PC-9 (cell line): ENCODE measurements around the gene DOK5. TPM values are rescaled to one million over a fixed set of nuclear protein-coding genes. Genes with fewer than 3 reads are reported as not detected.

ENCODE experiments used
- BruUV-seq: library from RNA; stranded (reverse); fragments of 400-500 nt; replicated peaks from 2 replicates; lab custom pipeline; 2021; lab: Mats Ljungman, UMichigan
- CTCF ChIA-PET: fragments of 300-600 bp; sonication (Branson Sonifier 250); formaldehyde crosslinking; loops from one replicate; lab custom pipeline; 2022; ENCODE audit warnings: antibody characterized with exemption; lab: Charles Lee
- POLR2A ChIA-PET: fragments of 300-600 bp; sonication (Branson Sonifier 250); formaldehyde crosslinking; loops from one replicate; lab custom pipeline; 2022; ENCODE audit warnings: antibody characterized with exemption; ENCODE audit not compliant: unreplicated experiment; lab: Charles Lee
- DNase-seq, 2 experiments: peaks; one replicate each; pipeline versions ENCODE4 v3.0.0 to v3.0.0-alpha.2; 2015 to 2022; ENCODE audit warnings: mixed read lengths in 1 of 2
- H2AFZ ChIP-seq: fragments of 200-600 bp; sonication (generic); 2 replicates; pipeline ENCODE4 v1.8.1; 2017; ENCODE audit warnings: antibody characterized with exemption
- H3F3A ChIP-seq: fragments of 200-600 bp; sonication (generic); 2 replicates; pipeline ENCODE4 v1.8.1; 2017; ENCODE audit warnings: antibody characterized with exemption, mild to moderate bottlenecking, low read depth; ENCODE audit not compliant: insufficient read depth
- H3K27ac ChIP-seq: fragments of 200-600 bp; sonication (generic); 2 replicates; pipeline ENCODE4 v1.6.1; 2016; ENCODE audit warnings: mixed run types
- H3K27me3 ChIP-seq: fragments of 200-600 bp; sonication (generic); 2 replicates; pipeline ENCODE4 v1.6.1; 2016; ENCODE audit warnings: low read depth, mixed run types; ENCODE audit not compliant: insufficient read depth
- H3K36me3 ChIP-seq: fragments of 200-600 bp; sonication (generic); 2 replicates; pipeline ENCODE4 v1.6.1; 2016; ENCODE audit warnings: low read depth, mixed run types
- H3K4me1 ChIP-seq: fragments of 200-600 bp; sonication (generic); replicated peaks from 2 replicates; pipeline ENCODE4 v1.6.1; 2016; ENCODE audit warnings: mixed run types; ENCODE audit not compliant: insufficient read depth
- H3K4me2 ChIP-seq: fragments of 200-600 bp; sonication (generic); 2 replicates; pipeline ENCODE4 v1.6.1; 2017; ENCODE audit warnings: mixed run types
- H3K4me3 ChIP-seq: fragments of 200-600 bp; sonication (generic); 2 replicates; pipeline ENCODE4 v1.6.1; 2016; ENCODE audit warnings: mixed run types
- H3K79me2 ChIP-seq: fragments of 200-600 bp; sonication (generic); 2 replicates; pipeline ENCODE4 v1.6.1; 2017; ENCODE audit warnings: low read depth, mixed run types
- H3K9me2 ChIP-seq: fragments of 200-600 bp; sonication (generic); 2 replicates; pipeline ENCODE4 v1.8.1; 2017; ENCODE audit warnings: mild to moderate bottlenecking; ENCODE audit not compliant: insufficient read depth
- H3K9me3 ChIP-seq: fragments of 200-600 bp; sonication (generic); 2 replicates; pipeline ENCODE4 v1.8.1; 2016; ENCODE audit warnings: low read depth; ENCODE audit not compliant: insufficient read depth
- H4K20me1 ChIP-seq: fragments of 200-600 bp; sonication (generic); 2 replicates; pipeline ENCODE4 v1.8.1; 2017; ENCODE audit not compliant: insufficient read depth
- EZH2 ChIP-seq: fragments of 200-600 bp; sonication (generic); IDR thresholded peaks from 2 replicates; pipeline ENCODE4 v1.8.0; 2017; ENCODE audit warnings: antibody characterized with exemption, low read depth
- intact Hi-C: fragments of 100-400 bp; cut with micrococcal nuclease; formaldehyde crosslinking; loops from one replicate; pipeline ENCODE4 v1.10.0; 2022; ENCODE audit not compliant: unreplicated experiment
- total RNA-seq: library from RNA; stranded (reverse); gene quantifications from 2 replicates; pipeline ENCODE4 v1.2.3, GENCODE V29; 2021
- TF ChIP-seq, protein P1 (sequence below): fragments of 200-600 bp; sonication (generic); conservative IDR thresholded peaks from 2 replicates; pipeline ENCODE4 v1.6.1; 2017; ENCODE audit warnings: mixed run types, antibody characterized with exemption, mild to moderate bottlenecking, moderate library complexity

The DOK5 gene
- total RNA-seq, 1 experiment from 2014 or later: not detected

- no peak overlapping the region for H3K27ac ChIP-seq
- H3K4me2 ChIP-seq: no peak overlapping the region
- H3K4me1 ChIP-seq: no peaks in the 10 kb centered on the region
- no peaks in the 10 kb centered on the region for H3K36me3 ChIP-seq
- TF ChIP-seq, protein P1, sequence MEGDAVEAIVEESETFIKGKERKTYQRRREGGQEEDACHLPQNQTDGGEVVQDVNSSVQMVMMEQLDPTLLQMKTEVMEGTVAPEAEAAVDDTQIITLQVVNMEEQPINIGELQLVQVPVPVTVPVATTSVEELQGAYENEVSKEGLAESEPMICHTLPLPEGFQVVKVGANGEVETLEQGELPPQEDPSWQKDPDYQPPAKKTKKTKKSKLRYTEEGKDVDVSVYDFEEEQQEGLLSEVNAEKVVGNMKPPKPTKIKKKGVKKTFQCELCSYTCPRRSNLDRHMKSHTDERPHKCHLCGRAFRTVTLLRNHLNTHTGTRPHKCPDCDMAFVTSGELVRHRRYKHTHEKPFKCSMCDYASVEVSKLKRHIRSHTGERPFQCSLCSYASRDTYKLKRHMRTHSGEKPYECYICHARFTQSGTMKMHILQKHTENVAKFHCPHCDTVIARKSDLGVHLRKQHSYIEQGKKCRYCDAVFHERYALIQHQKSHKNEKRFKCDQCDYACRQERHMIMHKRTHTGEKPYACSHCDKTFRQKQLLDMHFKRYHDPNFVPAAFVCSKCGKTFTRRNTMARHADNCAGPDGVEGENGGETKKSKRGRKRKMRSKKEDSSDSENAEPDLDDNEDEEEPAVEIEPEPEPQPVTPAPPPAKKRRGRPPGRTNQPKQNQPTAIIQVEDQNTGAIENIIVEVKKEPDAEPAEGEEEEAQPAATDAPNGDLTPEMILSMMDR: no peak
- no peak for TF ChIP-seq EZH2
- CTCF ChIA-PET: no interaction called here
- POLR2A ChIA-PET: no interaction called here
- H3K9me2 ChIP-seq: no peaks in the 10 kb centered on the region
- DNase-seq: no peak
- no peaks in the 10 kb centered on the region for H3K79me2 ChIP-seq
- no peaks in the 10 kb centered on the region for H3K9me3 ChIP-seq
- H4K20me1 ChIP-seq: no peaks in the 10 kb centered on the region
- intact Hi-C loops: no loop called here
- peaks cover 44% of the 10 kb centered on the region for H3K27me3 ChIP-seq
- BruUV-seq: no TSS peak
- no peak overlapping the region for H2AFZ ChIP-seq
- H3F3A ChIP-seq: no peaks in the 10 kb centered on the region
- H3K4me3 ChIP-seq: no peak overlapping the region
Measured at GRCh38 chr20:54524849-54525248, 49.5 kb downstream of the DOK5 start.

DNA sequence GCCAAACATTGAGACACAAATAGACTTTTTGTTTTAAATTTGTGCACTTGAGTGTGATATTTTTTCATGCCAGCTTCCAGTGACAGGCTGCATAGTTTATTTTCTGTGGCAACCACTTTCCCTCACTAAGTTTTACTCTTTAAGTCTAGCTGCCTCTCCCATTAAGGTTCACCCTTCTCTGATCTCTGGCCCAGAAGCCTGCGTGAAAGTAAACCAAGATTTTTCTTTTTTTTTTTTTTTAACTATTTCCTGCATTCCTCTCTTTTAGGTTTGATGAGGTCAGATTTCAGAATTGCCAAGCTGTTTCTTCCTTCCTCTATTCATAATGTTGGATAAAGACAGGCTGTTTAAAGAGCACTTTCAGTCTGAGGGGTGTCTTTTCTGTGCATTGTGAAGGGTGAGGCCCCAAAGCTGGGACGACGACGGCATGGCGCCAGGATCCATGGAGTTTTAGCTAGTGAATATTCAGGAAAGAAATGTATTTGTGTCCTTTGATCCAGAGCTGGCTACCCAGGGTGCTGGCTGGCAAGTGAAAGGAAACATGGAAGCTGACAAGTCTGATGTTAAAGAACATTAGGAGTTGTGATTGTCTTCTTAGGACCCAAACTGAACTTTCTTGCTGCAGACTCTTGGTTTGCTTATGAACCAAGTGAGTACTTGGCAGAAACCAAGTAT lies 50.7 kb downstream of the DOK5 start:
- Histone ChIP-seq H3K4me3 (no peak overlapping the region), H3K79me2 (no peaks in the 10 kb centered on the region), H3F3A (no peaks in the 10 kb centered on the region), H3K36me3 (no peaks in the 10 kb centered on the region), H3K4me1 (no peaks in the 10 kb centered on the region), H3K9me2 (no peaks in the 10 kb centered on the region), H2AFZ (no peak overlapping the region), H3K9me3 (no peaks in the 10 kb centered on the region), H4K20me1 (no peaks in the 10 kb centered on the region), H3K27me3 (peaks cover 44% of the 10 kb centered on the region), H3K4me2 (no peak overlapping the region), H3K27ac (no peak overlapping the region)
- ChIA-PET CTCF (no interaction called here), POLR2A (interaction anchor here (0.6 kb wide), 1 partner anchor 17 kb away, joined by 3 read pairs; no protein-coding TSS in a partner anchor)
- DNase-seq: no peak
- TF ChIP-seq, protein P1: no peak
- no TSS peak for BruUV-seq
- intact Hi-C loops: no loop called here

DNA sequence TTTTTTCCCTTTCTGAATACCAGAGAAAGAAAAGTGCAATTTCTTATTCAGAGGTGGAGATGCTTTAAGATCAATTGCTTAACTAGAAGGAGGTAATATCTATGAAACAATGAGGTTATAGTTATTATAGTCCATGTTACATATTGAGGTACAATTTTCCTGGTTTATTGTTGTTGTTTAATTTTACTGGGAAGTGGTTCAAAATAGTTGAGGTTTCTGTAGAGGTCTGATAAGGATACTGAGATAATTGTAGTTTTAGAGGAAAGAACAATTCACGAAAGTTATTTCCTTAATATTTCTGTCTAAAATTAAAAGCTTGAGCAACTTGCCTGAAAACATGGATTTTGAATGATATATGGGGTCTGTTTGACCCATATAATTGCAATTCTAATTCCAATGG lies 51.4 kb downstream of the DOK5 start:
- intact Hi-C loops: no loop called here
- Histone ChIP-seq H3K79me2 (no peaks in the 10 kb centered on the region), H4K20me1 (no peaks in the 10 kb centered on the region), H3K4me1 (no peaks in the 10 kb centered on the region), H3K4me3 (no peak overlapping the region), H3K4me2 (no peak overlapping the region), H3K36me3 (no peaks in the 10 kb centered on the region), H3K27me3 (peaks cover 41% of the 10 kb centered on the region), H3F3A (no peaks in the 10 kb centered on the region), H2AFZ (no peak overlapping the region), H3K27ac (no peak overlapping the region), H3K9me2 (no peaks in the 10 kb centered on the region), H3K9me3 (no peaks in the 10 kb centered on the region)
- CTCF ChIA-PET: no interaction called here
- no peak for TF ChIP-seq EZH2
- TF ChIP-seq, protein P1: no peak
- BruUV-seq: no TSS peak
- DNase-seq: no peak
- POLR2A ChIA-PET: no interaction called here
